HCT116 (cell line): ENCODE data around the gene TMEM256. TPM values are rescaled to one million over a fixed set of nuclear protein-coding genes. Genes with fewer than 3 reads are reported as not detected.

Experiments
- ATAC-seq: fragments of 200-7000 bp; cut with Tn5 transposase; 2 replicates; pipeline ENCODE4 v1.9.1; 2020; ENCODE audit warnings: mild to moderate bottlenecking, moderate library complexity
- BruUV-seq: library from RNA; stranded (reverse); fragments of 400-500 nt; replicated peaks from 2 replicates; lab custom pipeline; 2021; lab: Mats Ljungman, UMichigan
- CTCF ChIA-PET: fragments of 300-600 bp; sonication (Branson Sonifier 250); formaldehyde crosslinking; loops from one replicate; lab custom pipeline; 2021; ENCODE audit warnings: antibody characterized with exemption; lab: Charles Lee
- POLR2A ChIA-PET: fragments of 300-600, 350-600 bp; sonication (Branson Sonifier 250); formaldehyde crosslinking; loops from one replicate; lab custom pipeline; 2021; ENCODE audit warnings: antibody characterized with exemption; lab: Charles Lee
- RAD21 ChIA-PET, 2 experiments: fragments of 300-600 bp; sonication (Branson Sonifier 250); formaldehyde crosslinking; loops; one replicate each; lab custom pipeline; 2023; ENCODE audit warnings: low total read pairs in 2 of 2; ENCODE audit not compliant: uncharacterized antibody in 2 of 2, unreplicated experiment in 2 of 2, low non-redundant PET in 1 of 2; lab: Charles Lee
- DNase-seq: peaks from one replicate; pipeline ENCODE4 v3.0.0-alpha.2; 2010; ENCODE audit warnings: low read depth, low spot score
- H2AFZ ChIP-seq: fragments of 200-600 bp; shearing (Covaris generic), sonication (generic); 2 replicates; pipeline ENCODE4 v1.6.1; 2017; ENCODE audit warnings: low read depth, mixed run types, mixed read lengths, antibody characterized with exemption, low read length; ENCODE audit not compliant: poor library complexity, severe bottlenecking
- H3K27ac ChIP-seq: 2 replicates; pipeline ENCODE4 v1.5.1; 2012; ENCODE audit warnings: low read depth, low read length
- H3K27me3 ChIP-seq: fragments of 200-600 bp; sonication (generic); 2 replicates; pipeline ENCODE4 v1.6.1; 2016; ENCODE audit warnings: mixed run types, low read length, mixed read lengths; ENCODE audit not compliant: insufficient read depth
- H3K36me3 ChIP-seq, 2 experiments: fragments of 200-500 bp in 1 of 2; fragments of 200-600 bp in 1 of 2; sonication (Bioruptor generic) in 1 of 2; sonication (generic) in 1 of 2; 2 replicates each; pipeline versions ENCODE4 v1.5.1 to v1.6.1; 2014 to 2016; ENCODE audit warnings: low read length in 2 of 2, inconsistent platforms in 1 of 2, mixed read lengths in 1 of 2, mixed run types in 1 of 2; ENCODE audit not compliant: insufficient read depth in 2 of 2, control insufficient read depth in 1 of 2
- H3K4me1 ChIP-seq, 2 experiments: fragments of 200-600 bp in 1 of 2; sonication (generic) in 1 of 2; 2 replicates each; pipeline versions ENCODE4 v1.5.1 to v1.6.1; 2012 to 2017; ENCODE audit warnings: low read length in 2 of 2, inconsistent platforms in 1 of 2, mild to moderate bottlenecking in 1 of 2, mixed read lengths in 1 of 2, mixed run types in 1 of 2, moderate library complexity in 1 of 2; ENCODE audit not compliant: insufficient read depth in 2 of 2, control insufficient read depth in 1 of 2
- H3K4me2 ChIP-seq: fragments of 200-600 bp; sonication (generic); 2 replicates; pipeline ENCODE4 v1.6.1; 2017; ENCODE audit warnings: mixed run types, low read length, mixed read lengths
- H3K4me3 ChIP-seq, 2 experiments: fragments of 200-600 bp in 1 of 2; sonication (generic) in 1 of 2; replicated peaks in 1 of 2; 2 replicates each; pipeline ENCODE4 v1.5.1; 2011 to 2016; ENCODE audit warnings: low read length in 2 of 2, control low read depth in 1 of 2, low read depth in 1 of 2, mild to moderate bottlenecking in 1 of 2, mixed read lengths in 1 of 2, mixed run types in 1 of 2
- H3K79me2 ChIP-seq: fragments of 200-600 bp; sonication (generic); 2 replicates; pipeline ENCODE4 v1.6.1; 2017; ENCODE audit warnings: mild to moderate bottlenecking, mixed run types, low read length, moderate library complexity, mixed read lengths; ENCODE audit not compliant: insufficient read depth
- H3K9ac ChIP-seq: fragments of 200-600 bp; sonication (generic); 2 replicates; pipeline ENCODE4 v1.6.1; 2016; ENCODE audit warnings: low read length, mixed read lengths
- H3K9me2 ChIP-seq: fragments of 200-600 bp; sonication (generic), shearing (Covaris generic); 2 replicates; pipeline ENCODE4 v1.6.1; 2017; ENCODE audit warnings: mixed run types, mild to moderate bottlenecking, moderate library complexity; ENCODE audit not compliant: insufficient read depth
- H3K9me3 ChIP-seq, 2 experiments: fragments of 200-500 bp in 1 of 2; fragments of 200-600 bp in 1 of 2; sonication (Bioruptor generic) in 1 of 2; sonication (generic) in 1 of 2; 2 replicates each; pipeline ENCODE4 v1.6.1; 2014 to 2017; ENCODE audit warnings: low read length in 2 of 2, mixed read lengths in 2 of 2, inconsistent platforms in 1 of 2, low read depth in 1 of 2, mild to moderate bottlenecking in 1 of 2, mixed run types in 1 of 2, moderate library complexity in 1 of 2; ENCODE audit not compliant: control insufficient read depth in 1 of 2, insufficient read depth in 1 of 2
- H4K20me1 ChIP-seq: fragments of 200-600 bp; sonication (generic), shearing (Covaris generic); 2 replicates; pipeline ENCODE4 v1.6.1; 2017; ENCODE audit warnings: mixed run types, mild to moderate bottlenecking, moderate library complexity; ENCODE audit not compliant: insufficient read depth
- EGR1 ChIP-seq: IDR thresholded peaks from 2 replicates; pipeline ENCODE4 v1.6.1; 2012; ENCODE audit warnings: low read depth
- POLR2A ChIP-seq: IDR thresholded peaks from 2 replicates; pipeline ENCODE4 v1.7.0; 2011; ENCODE audit warnings: borderline replicate concordance; ENCODE audit not compliant: insufficient read depth, insufficient read length; ENCODE audit errors: extremely low read depth
- SIN3A ChIP-seq: IDR thresholded peaks from 2 replicates; pipeline ENCODE4 v1.6.1; 2012; ENCODE audit warnings: low read depth
- ZFX ChIP-seq: fragments of 450-650 bp; IDR thresholded peaks from 2 replicates; pipeline ENCODE4 v1.6.1; 2017
- intact Hi-C: fragments of 100-400 bp; cut with micrococcal nuclease; formaldehyde crosslinking; loops from 2 replicates; pipeline ENCODE4 v1.10.0; 2022
- total RNA-seq: library from RNA; stranded (reverse); gene quantifications from one replicate; pipeline ENCODE4 v1.2.1, GENCODE V29; 2021; ENCODE audit not compliant: unreplicated experiment

TMEM256 gene
- total RNA-seq, 1 experiment from 2014 or later = 110 TPM

GRCh38 chr17:7403727-7403976 lies 245 bp downstream of the TMEM256 start:
- RAD21 ChIA-PET = interaction anchor here (1.1 to 1.3 kb wide), 3 partner anchors 9 to 74 kb away, joined by 3 read pairs; partner anchors contain the start of genes NEURL4 (in 1 of the 2) and PLSCR3 (in 1 of the 2)
- H3K4me3 ChIP-seq = peak overlapping the region; percentile 61 to 83
- peak overlapping the region; percentile 69 for H3K9ac ChIP-seq
- H3K9me2 ChIP-seq = no peaks in the 10 kb centered on the region
- H3K79me2 ChIP-seq = peaks cover 8% of the 10 kb centered on the region
- no peaks in the 10 kb centered on the region for H3K27me3 ChIP-seq
- no peak overlapping the region for H2AFZ ChIP-seq
- no TSS peak for BruUV-seq
- POLR2A ChIA-PET = interaction anchor here (0.6 to 2.3 kb wide), 30 partner anchors 9 to 742 kb away, joined by 3 to 33 read pairs (median 4); partner anchors contain the start of genes ACAP1, MPDU1, NAA38 and NEURL4
- H3K9me3 ChIP-seq = no peaks in the 10 kb centered on the region
- CTCF ChIA-PET = interaction anchor here (0.6 to 1.4 kb wide), 9 partner anchors 10 to 438 kb away, joined by 3 to 20 read pairs (median 4); partner anchors contain the start of genes PLSCR3, TMEM102, TMEM95 and TNK1
- DNase-seq (peak; percentile 62), ATAC-seq (peak; percentile 58)
- peaks cover 33 to 48% of the 10 kb centered on the region in 2 experiments for H3K4me1 ChIP-seq
- no peaks in the 10 kb centered on the region for H3K36me3 ChIP-seq
- intact Hi-C loops = no loop called here
- H3K4me2 ChIP-seq = peak overlapping the region; percentile 81
- TF ChIP-seq EGR1 = no peak
- peak; percentile 28; the same call in 1 of the 2 replicates for TF ChIP-seq ZFX
- H4K20me1 ChIP-seq = no peaks in the 10 kb centered on the region
- H3K27ac ChIP-seq = peak overlapping the region; percentile 70

- intact Hi-C loops = no loop called here
- no peak for TF ChIP-seq POLR2A
- peak; percentile 71; the same call in 1 of the 2 replicates for TF ChIP-seq SIN3A
- BruUV-seq = TSS peak; percentile 88
Measured at GRCh38 chr17:7403043-7403726, 712 bp downstream of the TMEM256 start.

More at GRCh38 chr17:7403043-7403726, 712 bp downstream of the TMEM256 start:
- Histone ChIP-seq H3K9me2 (no peaks in the 10 kb centered on the region), H3K4me2 (peak overlapping the region; percentile 81), H3K4me3 (peak overlapping the region; percentile 61 to 83), H4K20me1 (no peaks in the 10 kb centered on the region), H3K79me2 (peaks cover 8% of the 10 kb centered on the region), H3K9me3 (no peaks in the 10 kb centered on the region), H3K36me3 (no peaks in the 10 kb centered on the region), H3K27me3 (no peaks in the 10 kb centered on the region), H3K9ac (peak overlapping the region; percentile 69), H3K4me1 (peaks cover 33 to 48% of the 10 kb centered on the region in 2 experiments), H2AFZ (no peak overlapping the region), H3K27ac (peak overlapping the region; percentile 70)
- ChIA-PET RAD21 (interaction anchor here in 1 of 2 experiments (0.5 to 1.3 kb wide), 3 partner anchors 47 to 74 kb away, joined by 3 to 4 read pairs (median 3); partner anchors contain the start of gene NEURL4), POLR2A (interaction anchor here (0.6 to 2.3 kb wide), 21 partner anchors 9 to 742 kb away, joined by 3 to 33 read pairs (median 3); partner anchors contain the start of genes ACAP1, MPDU1, PLSCR3 and POLR2A), CTCF (interaction anchor here (0.9 to 1.4 kb wide), 5 partner anchors 9 to 47 kb away, joined by 3 to 20 read pairs (median 5); partner anchors contain the start of genes PLSCR3, TMEM102 and TNK1)
- DNase-seq (no peak), ATAC-seq (peak; percentile 6)
